Mesothelial cell of epicardium (in vitro differentiated cells): ENCODE results near the gene ROM1. TPM values are rescaled to one million over a fixed set of nuclear protein-coding genes. Genes with fewer than 3 reads are reported as not detected.
A peak's percentile ranks its signal among the peaks of the same experiment; 100 is the strongest.

ENCODE experiments used
- DNase-seq, 2 experiments: peaks; one replicate each; pipeline ENCODE4 v3.0.0; 2021; ENCODE audit warnings: low spot score in 2 of 2; ENCODE audit not compliant: unreplicated experiment in 2 of 2
- H3K27ac Mint-ChIP-seq: 2 replicates; pipeline ENCODE4 v1.8.0; 2021; ENCODE audit warnings: mixed read lengths
- H3K27me3 Mint-ChIP-seq: 2 replicates; pipeline ENCODE4 v1.8.0; 2021; ENCODE audit warnings: low read depth, mixed read lengths
- H3K36me3 Mint-ChIP-seq: 2 replicates; pipeline ENCODE4 v1.8.0; 2021; ENCODE audit warnings: mixed read lengths
- H3K4me1 Mint-ChIP-seq: 2 replicates; pipeline ENCODE4 v1.8.0; 2021; ENCODE audit warnings: mixed read lengths
- H3K4me3 Mint-ChIP-seq: 2 replicates; pipeline ENCODE4 v1.8.0; 2021; ENCODE audit warnings: mild to moderate bottlenecking, moderate library complexity, mixed read lengths
- H3K9me3 Mint-ChIP-seq: 2 replicates; pipeline ENCODE4 v1.8.0; 2021; ENCODE audit warnings: mixed read lengths
- total RNA-seq: library from RNA; stranded (reverse); gene quantifications from 3 replicates; pipeline ENCODE4 v1.2.1, GENCODE V29; 2021
- TF ChIP-seq, protein P1 (sequence below): fragments of 200-600 bp; sonication (generic); IDR thresholded peaks from one replicate; pipeline ENCODE4 v1.5.0; 2021; ENCODE audit warnings: antibody characterized with exemption; ENCODE audit not compliant: unreplicated experiment

Gene ROM1
- total RNA-seq, 1 donor from 2014 or later: 2.5 TPM

DNA sequence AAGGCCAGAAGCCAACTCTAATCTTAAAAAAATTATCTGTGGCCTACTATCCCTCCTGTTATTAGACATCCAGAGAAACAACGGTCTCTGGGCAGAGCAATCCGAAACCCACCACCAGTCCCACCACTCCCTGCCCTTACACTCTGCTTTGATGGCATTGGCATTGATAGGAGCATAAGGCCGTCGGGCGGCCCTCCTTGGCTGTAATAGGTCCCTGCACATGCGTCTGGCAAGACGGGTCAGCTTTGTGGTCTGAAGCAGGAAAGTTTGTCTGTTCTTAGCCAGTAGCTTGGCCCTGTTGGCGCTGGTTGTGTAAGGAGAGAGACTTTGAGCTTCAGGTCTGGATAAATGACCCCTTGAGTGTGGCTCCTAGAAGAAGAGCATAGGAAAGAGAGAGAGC, 17.9 kb upstream of the ROM1 start:
- Mint-ChIP-seq H3K27ac (no peak overlapping the region), H3K36me3 (peaks cover 36% of the 10 kb centered on the region), H3K9me3 (no peaks in the 10 kb centered on the region), H3K4me1 (peaks cover 35% of the 10 kb centered on the region), H3K27me3 (no peaks in the 10 kb centered on the region), H3K4me3 (no peak overlapping the region)
- TF ChIP-seq, protein P1, sequence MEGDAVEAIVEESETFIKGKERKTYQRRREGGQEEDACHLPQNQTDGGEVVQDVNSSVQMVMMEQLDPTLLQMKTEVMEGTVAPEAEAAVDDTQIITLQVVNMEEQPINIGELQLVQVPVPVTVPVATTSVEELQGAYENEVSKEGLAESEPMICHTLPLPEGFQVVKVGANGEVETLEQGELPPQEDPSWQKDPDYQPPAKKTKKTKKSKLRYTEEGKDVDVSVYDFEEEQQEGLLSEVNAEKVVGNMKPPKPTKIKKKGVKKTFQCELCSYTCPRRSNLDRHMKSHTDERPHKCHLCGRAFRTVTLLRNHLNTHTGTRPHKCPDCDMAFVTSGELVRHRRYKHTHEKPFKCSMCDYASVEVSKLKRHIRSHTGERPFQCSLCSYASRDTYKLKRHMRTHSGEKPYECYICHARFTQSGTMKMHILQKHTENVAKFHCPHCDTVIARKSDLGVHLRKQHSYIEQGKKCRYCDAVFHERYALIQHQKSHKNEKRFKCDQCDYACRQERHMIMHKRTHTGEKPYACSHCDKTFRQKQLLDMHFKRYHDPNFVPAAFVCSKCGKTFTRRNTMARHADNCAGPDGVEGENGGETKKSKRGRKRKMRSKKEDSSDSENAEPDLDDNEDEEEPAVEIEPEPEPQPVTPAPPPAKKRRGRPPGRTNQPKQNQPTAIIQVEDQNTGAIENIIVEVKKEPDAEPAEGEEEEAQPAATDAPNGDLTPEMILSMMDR: no peak
- DNase-seq: no peak

DNA sequence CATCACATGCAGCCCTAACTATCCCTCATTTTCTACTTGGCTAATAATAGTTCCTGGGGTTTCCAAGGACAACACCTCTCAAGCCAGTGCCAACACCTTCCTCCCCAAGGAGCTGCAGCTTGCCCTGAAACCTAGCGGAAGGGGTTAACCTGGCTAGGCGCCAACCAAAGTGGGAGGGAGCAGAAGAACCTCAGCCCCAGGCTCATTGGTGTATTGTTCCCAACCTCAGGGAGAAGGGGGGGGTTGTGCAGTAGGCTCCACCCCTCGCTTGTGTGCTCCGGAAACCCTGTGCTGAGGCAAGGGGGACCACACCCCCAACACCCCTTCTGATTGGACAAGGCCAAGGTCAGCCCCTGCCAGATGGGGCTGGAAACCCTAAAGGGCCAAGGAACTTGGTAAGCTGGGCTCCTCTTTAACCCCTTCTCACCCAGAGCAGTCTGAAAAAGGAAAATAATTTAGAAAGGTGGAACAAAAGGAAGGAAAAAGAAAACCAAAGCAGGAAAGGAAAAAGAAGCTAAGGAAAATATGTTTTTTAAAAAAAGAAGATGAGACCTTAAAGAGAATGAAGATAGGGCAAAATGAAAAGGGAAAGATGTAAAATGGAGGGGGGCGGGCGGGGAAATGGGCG, 13.9 kb upstream of the ROM1 start:
- Mint-ChIP-seq H3K4me1 (peaks cover 33% of the 10 kb centered on the region), H3K9me3 (no peaks in the 10 kb centered on the region), H3K36me3 (peaks cover 30% of the 10 kb centered on the region), H3K27me3 (peaks cover 4% of the 10 kb centered on the region), H3K4me3 (peak overlapping the region; percentile 81), H3K27ac (peak overlapping the region; percentile 82)
- TF ChIP-seq, protein P1: no peak
- DNase-seq: peak; percentile 79 to 86

DNA sequence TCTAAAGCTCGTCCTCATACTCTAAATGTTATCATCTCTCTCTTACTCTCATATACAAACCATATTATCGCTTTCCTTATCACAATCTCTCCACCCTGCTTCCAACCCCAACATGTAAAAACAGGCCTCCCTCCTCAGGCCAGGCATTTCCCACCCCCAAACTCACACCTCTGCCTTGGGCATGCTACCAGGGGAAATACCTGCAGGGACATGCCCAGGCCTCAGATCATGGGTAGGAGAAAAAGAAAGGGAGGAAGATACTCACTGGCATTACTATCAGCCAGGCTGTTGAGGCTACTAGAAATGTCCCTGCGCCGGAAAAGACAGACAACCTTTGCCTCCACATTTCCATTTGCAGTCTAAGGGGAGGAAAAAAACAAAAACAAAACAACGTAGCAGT, 13.2 kb upstream of the ROM1 start:
- Mint-ChIP-seq H3K27ac (peak overlapping the region; percentile 82), H3K9me3 (no peaks in the 10 kb centered on the region), H3K4me3 (peak overlapping the region; percentile 81), H3K4me1 (peaks cover 33% of the 10 kb centered on the region), H3K27me3 (peaks cover 4% of the 10 kb centered on the region), H3K36me3 (peaks cover 27% of the 10 kb centered on the region)
- TF ChIP-seq, protein P1: no peak
- no peak for DNase-seq

DNA sequence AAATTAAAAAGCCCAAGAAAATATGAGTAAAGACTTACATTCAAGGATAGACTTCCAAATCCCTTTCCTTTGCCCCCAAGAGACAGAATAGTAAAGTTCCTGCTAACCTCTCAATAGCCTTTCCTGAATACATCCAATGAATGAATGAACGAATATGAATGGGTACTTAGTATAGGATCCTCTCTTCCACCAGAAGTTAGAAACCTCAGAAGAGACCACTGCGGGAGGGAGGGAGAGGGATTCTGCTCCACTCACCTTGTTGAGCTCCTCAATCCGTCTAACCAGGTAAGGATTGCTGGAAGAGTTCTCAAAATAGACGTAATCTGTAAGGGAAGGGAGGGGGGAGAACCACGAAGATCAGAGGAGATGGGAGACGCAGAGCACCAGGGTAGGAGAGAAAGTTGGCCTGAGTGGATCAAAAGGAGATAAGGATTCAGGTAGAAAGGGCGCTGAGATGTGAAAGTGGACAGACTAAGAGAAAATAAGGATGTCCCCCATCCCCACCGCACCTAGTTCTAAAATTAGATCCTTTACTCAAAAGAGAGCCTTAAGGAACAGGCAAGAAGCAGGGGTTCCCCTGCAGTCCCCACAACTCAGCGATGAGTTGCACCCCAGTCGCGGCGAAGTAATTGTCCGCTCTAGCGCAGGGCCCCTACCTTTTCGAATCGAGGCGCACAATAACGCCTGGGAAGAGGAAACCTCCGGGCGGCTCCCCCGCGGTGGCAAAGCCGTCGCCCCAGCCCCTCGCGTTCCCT, 12.5 kb upstream of the ROM1 start:
- H3K9me3 Mint-ChIP-seq: no peaks in the 10 kb centered on the region
- peak overlapping the region; percentile 81 for H3K4me3 Mint-ChIP-seq
- H3K27ac Mint-ChIP-seq: peak overlapping the region; percentile 82
- peaks cover 33% of the 10 kb centered on the region for H3K4me1 Mint-ChIP-seq
- TF ChIP-seq, protein P1: no peak
- DNase-seq: peak in 1 of 2 experiments; percentile 53
- peaks cover 4% of the 10 kb centered on the region for H3K27me3 Mint-ChIP-seq
- peaks cover 23% of the 10 kb centered on the region for H3K36me3 Mint-ChIP-seq

DNA sequence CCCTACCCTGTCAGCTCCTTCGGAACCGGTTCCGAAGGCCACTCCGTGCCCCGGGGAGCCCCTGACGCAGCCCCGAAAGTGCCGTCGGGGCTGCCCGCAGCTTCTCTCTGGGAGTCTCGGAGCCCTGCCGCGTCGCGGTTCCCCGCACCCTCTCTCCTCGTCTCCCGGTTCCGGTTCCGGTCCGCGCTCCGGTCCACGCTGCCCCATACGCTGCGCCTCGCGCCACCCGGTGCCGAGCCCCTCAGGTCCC, 12.0 kb upstream of the ROM1 start:
- no peak for DNase-seq
- H3K36me3 Mint-ChIP-seq: peaks cover 22% of the 10 kb centered on the region
- H3K4me3 Mint-ChIP-seq: peak overlapping the region; percentile 81
- H3K4me1 Mint-ChIP-seq: peaks cover 33% of the 10 kb centered on the region
- peak overlapping the region; percentile 82 for H3K27ac Mint-ChIP-seq
- H3K27me3 Mint-ChIP-seq: peaks cover 4% of the 10 kb centered on the region
- no peaks in the 10 kb centered on the region for H3K9me3 Mint-ChIP-seq
- TF ChIP-seq, protein P1: no peak
